NCI-H2107 treated with DMSO at 0.1 percent for 48 hours (cell line): ENCODE measurements around the gene ADAM12.

Experiments
- DNase-seq: peaks from one replicate; lab custom pipeline; 2025; ENCODE audit not compliant: unreplicated experiment; lab: John Stamatoyannopoulos, UW

Gene ADAM12

GRCh38 chr10:126387931-126388911 is at the start of gene ADAM12:
ADAM12 (minus strand) TSS chr10:126388477; CDS start chr10:126388145, 332 bp downstream.
- DNase-seq, result no peak

GRCh38 chr10:126437635-126438406 is 49.5 kb upstream of the ADAM12 start:
- no peak for DNase-seq

- DNase-seq, result no peak
Observed at GRCh38 chr10:126434235-126434634, 46.0 kb upstream of the ADAM12 start.

GRCh38 chr10:126433351-126433750 is 45.1 kb upstream of the ADAM12 start:
- no peak for DNase-seq

- DNase-seq, result no peak
Observed at GRCh38 chr10:126432507-126432906, 44.2 kb upstream of the ADAM12 start.

- no peak for DNase-seq
Observed at GRCh38 chr10:126431816-126432215, 43.5 kb upstream of the ADAM12 start.

GRCh38 chr10:126430512-126430911 is 42.2 kb upstream of the ADAM12 start:
- no peak for DNase-seq

- DNase-seq, result no peak
Observed at GRCh38 chr10:126429275-126429674, 41.0 kb upstream of the ADAM12 start.

GRCh38 chr10:126425489-126426065 is 37.3 kb upstream of the ADAM12 start:
- no peak for DNase-seq

- no peak for DNase-seq
Observed at GRCh38 chr10:126425032-126425431, 36.8 kb upstream of the ADAM12 start.

- DNase-seq, result no peak
Observed at GRCh38 chr10:126423732-126424491, 35.6 kb upstream of the ADAM12 start.

- DNase-seq, result no peak
Observed at GRCh38 chr10:126422567-126422966, 34.3 kb upstream of the ADAM12 start.

GRCh38 chr10:126421756-126422256 is 33.5 kb upstream of the ADAM12 start:
- DNase-seq, result no peak

- DNase-seq, result no peak
Observed at GRCh38 chr10:126420567-126421300, 32.5 kb upstream of the ADAM12 start.

- no peak for DNase-seq
Observed at GRCh38 chr10:126417220-126417825, 29.0 kb upstream of the ADAM12 start.

- no peak for DNase-seq
Observed at GRCh38 chr10:126409821-126410220, 21.5 kb upstream of the ADAM12 start.

GRCh38 chr10:126408953-126409641 is 20.8 kb upstream of the ADAM12 start:
- no peak for DNase-seq

GRCh38 chr10:126407831-126408230 is 19.6 kb upstream of the ADAM12 start:
- no peak for DNase-seq

- no peak for DNase-seq
Observed at GRCh38 chr10:126405239-126405775, 17.0 kb upstream of the ADAM12 start.
